GM18517 (cell line): ENCODE results near the gene GOLGA8K.
"Not testable (repeated sequence)": the region's sequence is repeated elsewhere in the genome, so short reads cannot be mapped to it uniquely, and the experiment has no call there.

Experiments
- ATAC-seq: cut with Tn5 transposase; IDR thresholded peaks from one replicate; pipeline ENCODE4 v1.9.1; 2021; ENCODE audit warnings: mild to moderate bottlenecking, moderate library complexity; ENCODE audit not compliant: unreplicated experiment

GOLGA8K gene

GRCh38 chr15:32403192-32403591, at the start of gene GOLGA8K:
Gene GOLGA8K, minus strand, starts transcription at chr15:32403292. Its CDS starts 98 bp downstream, at chr15:32403194.
- not testable (repeated sequence) for ATAC-seq

GRCh38 chr15:32440445-32440977, 37.4 kb upstream of the GOLGA8K start:
- not testable (repeated sequence) for ATAC-seq

GRCh38 chr15:32434102-32434963, 31.2 kb upstream of the GOLGA8K start:
- ATAC-seq, result not testable (repeated sequence)

GRCh38 chr15:32427635-32428034, 24.5 kb upstream of the GOLGA8K start:
- ATAC-seq, result not testable (repeated sequence)

GRCh38 chr15:32426511-32426910, 23.4 kb upstream of the GOLGA8K start:
- ATAC-seq, result not testable (repeated sequence)

- not testable (repeated sequence) for ATAC-seq
Measured at GRCh38 chr15:32407903-32408302, 4.8 kb upstream of the GOLGA8K start.

GRCh38 chr15:32396522-32396921, 6.6 kb downstream of the GOLGA8K start:
- not testable (repeated sequence) for ATAC-seq

- not testable (repeated sequence) for ATAC-seq
Measured at GRCh38 chr15:32394745-32395144, 8.3 kb downstream of the GOLGA8K start.

- ATAC-seq, result not testable (repeated sequence)
Measured at GRCh38 chr15:32388050-32388648, 14.9 kb downstream of the GOLGA8K start.

GRCh38 chr15:32385823-32386495, 17.1 kb downstream of the GOLGA8K start:
- not testable (repeated sequence) for ATAC-seq

GRCh38 chr15:32374185-32374584, 28.9 kb downstream of the GOLGA8K start:
- not testable (repeated sequence) for ATAC-seq

GRCh38 chr15:32373707-32374106, 29.4 kb downstream of the GOLGA8K start:
- not testable (repeated sequence) for ATAC-seq

GRCh38 chr15:32372075-32372474, 31.0 kb downstream of the GOLGA8K start:
- not testable (repeated sequence) for ATAC-seq

GRCh38 chr15:32370526-32370925, 32.6 kb downstream of the GOLGA8K start:
- not testable (repeated sequence) for ATAC-seq

GRCh38 chr15:32370064-32370463, 33.0 kb downstream of the GOLGA8K start:
- ATAC-seq, result not testable (repeated sequence)

GRCh38 chr15:32366492-32366891, 36.6 kb downstream of the GOLGA8K start:
- ATAC-seq, result not testable (repeated sequence)

GRCh38 chr15:32365955-32366354, 37.1 kb downstream of the GOLGA8K start:
- ATAC-seq, result not testable (repeated sequence)

- ATAC-seq, result not testable (repeated sequence)
Measured at GRCh38 chr15:32364944-32365343, 38.1 kb downstream of the GOLGA8K start.

GRCh38 chr15:32363449-32363848, 39.6 kb downstream of the GOLGA8K start:
- not testable (repeated sequence) for ATAC-seq

GRCh38 chr15:32361662-32362061, 41.4 kb downstream of the GOLGA8K start:
- not testable (repeated sequence) for ATAC-seq

- ATAC-seq, result not testable (repeated sequence)
Measured at GRCh38 chr15:32358462-32358861, 44.6 kb downstream of the GOLGA8K start.
